Measurements from ENCODE around the gene DNAH1. TPM values are rescaled to one million over a fixed set of nuclear protein-coding genes. Genes with fewer than 3 reads are reported as not detected.
A peak's percentile ranks its signal among the peaks of the same experiment; 100 is the strongest.

Gene DNAH1
- total RNA-seq, 1 experiment from 2014 or later = 0.60 TPM

DNA sequence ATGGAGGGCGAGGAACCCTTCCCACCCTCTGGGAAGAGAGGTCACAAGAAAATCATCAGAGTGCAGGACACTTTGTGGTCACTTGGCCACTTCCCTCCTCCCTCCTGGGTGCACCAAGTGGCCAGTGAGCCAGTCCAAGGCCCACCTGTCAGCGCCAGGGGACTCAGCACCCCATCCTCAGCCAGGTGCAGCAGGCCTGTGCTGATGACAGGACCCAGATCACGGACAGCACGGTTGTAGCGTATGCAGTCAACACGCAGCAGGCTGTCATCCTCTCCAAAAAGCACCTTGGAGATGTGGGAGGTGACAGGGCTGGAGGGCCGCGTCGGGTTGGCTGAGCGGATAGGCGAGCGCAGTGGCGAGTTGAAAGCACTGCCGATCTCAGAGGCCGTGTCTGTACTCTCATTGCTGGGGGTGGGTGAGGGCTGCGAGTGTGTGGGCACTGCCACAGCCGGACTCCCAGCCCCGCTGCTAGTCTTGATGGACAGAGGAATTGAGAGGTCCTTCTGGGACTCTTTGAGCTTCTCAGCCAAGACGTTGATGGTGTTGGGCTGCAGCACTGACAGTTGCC, 87.2 kb downstream of the DNAH1 start:
- DNase-seq (ENCODE audit: low spot score) = no peak

DNA sequence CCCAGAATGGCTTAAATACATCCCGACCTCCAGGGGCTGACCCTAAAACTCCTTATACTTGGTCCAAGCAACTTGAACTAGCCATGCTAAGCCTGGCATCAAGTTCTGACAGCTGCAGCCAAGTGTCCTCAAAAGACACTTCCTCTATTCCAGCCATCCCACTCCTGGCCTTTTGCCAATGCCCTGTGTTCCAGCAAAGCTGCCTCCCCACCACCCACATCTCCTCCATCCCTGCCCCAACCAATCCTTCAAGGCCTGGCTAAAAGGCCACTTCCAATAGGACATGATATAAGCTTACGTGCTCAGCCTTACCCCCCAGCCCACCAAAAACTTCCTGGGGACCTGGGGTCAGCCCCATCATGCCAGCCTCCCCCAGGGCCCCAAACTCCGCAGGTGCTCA, 87.8 kb downstream of the DNAH1 start:
- no peak for DNase-seq (ENCODE audit: low spot score)

DNA sequence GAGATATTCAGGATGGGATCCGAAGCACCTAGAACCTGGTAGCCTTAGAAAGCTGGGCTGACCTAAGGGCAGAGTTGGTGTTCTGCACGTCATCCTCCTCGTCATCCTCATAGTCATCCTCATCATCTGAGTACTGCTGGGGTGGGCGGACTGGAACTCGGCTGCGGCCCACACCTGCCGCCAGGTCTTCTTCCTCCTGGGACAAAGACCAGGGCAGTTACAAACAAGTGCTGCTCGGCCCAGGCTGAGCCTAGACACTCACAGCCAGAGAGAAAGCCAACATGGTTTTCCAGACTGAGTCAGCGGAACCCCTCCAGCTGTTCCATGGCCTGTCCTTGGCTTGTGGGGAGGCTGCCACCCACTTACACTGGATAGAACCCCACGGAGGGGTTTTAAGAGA, 88.3 kb downstream of the DNAH1 start:
- no peak for DNase-seq (ENCODE audit: low spot score)

DNA sequence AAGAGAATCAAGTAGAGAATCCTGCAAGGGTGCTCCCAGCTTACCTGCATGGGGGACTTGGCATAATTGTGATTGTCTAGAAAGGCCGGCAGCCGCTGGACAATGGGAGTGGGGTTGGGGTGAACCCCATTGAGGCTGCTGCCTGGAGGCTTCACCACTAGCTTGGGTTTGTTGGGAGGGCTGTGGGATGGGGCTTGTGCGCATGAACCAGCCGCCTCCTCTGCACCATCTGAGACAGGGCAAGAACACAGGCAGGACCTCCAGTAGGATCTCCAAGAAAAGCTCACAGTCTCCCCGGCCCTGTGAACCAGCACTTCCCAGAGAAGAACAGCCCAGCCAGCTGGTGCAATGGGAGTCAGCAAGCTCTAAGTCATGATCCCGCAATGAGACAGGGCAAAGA, 88.9 kb downstream of the DNAH1 start:
- no peak for DNase-seq (ENCODE audit: low spot score)

DNA sequence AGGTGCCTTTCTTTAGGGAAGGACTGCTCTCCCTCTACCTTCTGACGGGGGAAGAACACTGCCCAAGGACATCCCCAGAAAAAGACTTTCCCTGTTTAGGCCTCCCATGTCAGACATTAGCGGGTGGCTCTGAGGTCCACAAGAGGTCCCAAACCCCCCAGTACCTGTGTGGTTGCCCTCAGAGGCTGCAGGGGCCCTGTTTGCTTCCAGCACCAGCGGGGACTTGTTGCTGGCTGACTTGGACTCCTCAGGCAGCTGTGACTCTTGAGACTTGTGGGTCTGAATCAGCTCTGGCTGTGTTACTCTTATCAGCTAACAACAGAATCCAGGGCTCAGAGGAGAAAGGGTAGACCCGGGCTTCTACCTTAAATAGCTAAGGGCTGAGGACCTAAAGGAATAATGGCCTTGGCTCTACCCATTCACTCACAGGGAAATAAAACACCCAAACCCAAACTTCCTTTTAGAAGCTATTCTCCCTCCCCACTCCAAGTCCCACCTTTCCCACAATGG, 89.5 kb downstream of the DNAH1 start:
- DNase-seq (ENCODE audit: low spot score) = no peak

DNA sequence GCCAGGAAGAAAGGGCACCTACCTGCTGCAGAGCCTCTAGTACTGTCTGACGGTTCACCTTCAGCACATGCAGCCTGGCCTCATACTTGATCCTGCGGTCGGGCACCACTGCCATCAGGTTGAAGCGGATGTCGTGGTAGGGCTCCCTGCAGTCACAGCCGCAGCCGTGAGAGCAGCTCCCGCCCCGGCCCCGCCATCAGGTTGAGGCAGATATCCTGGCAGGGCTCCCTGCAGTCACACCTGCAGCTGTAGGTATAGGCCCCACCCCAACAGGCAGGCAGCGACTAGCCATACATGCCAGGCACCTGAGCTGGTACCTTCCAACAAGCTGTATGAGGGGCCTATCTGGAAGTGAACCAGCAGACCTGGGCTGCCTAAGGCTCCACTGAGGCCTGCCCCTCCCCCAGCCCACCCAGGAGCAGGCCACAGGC, 90.1 kb downstream of the DNAH1 start:
- no peak for DNase-seq (ENCODE audit: low spot score)

DNA sequence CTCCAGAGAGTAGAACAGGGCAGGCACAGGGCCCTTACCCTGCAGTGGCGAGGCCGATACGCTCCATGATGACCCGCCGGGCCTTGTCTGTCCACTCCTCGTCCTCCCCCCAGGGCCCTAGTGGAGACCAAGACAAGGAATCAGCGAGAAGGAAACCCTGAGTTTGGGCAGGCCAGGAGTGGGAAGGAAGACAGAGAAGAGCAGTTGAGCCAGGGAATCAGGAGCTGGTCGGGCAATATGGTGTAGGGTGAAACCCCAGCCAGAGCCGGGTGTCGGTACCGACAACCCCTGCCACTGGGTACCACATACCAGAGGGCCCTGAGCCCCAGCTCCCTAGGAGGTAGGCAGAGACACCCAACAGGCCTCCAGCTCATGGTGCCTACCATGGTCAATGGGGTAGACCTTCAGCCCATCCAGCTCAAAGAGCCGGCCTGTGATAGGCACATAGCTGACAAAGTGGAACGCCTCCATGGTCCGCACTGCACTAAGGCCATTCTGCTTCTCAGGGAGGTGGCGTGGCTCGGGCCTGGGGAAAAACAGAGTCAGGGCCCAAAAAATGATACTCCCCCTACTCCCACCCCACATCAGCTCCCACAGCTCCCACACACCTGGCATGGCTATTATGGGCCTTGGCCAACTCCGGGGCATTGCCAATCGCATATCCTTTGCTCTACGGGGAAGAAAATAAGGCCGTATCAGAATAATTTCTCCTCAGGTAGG, 90.8 kb downstream of the DNAH1 start:
- DNase-seq (ENCODE audit: low spot score) = no peak

DNA sequence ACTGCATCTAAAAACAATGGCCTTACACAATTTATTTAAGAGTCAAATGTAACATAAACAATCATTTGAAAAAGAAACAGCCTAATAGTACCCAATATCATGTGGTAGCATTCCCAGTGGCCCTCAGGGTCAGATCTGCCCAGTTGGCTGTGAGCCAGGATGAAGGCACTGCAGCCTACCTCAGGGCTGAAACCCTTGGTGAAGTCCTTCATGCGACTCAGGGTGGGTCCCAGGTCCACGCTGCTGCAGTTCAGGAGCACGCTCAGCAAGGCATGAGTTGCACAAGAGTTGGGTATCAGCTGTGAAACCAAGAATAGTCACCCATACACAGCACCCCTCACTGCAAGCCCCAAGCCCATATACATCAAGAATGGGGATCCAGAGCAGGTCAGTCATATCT, 91.7 kb downstream of the DNAH1 start:
- DNase-seq (ENCODE audit: low spot score) = no peak

DNA sequence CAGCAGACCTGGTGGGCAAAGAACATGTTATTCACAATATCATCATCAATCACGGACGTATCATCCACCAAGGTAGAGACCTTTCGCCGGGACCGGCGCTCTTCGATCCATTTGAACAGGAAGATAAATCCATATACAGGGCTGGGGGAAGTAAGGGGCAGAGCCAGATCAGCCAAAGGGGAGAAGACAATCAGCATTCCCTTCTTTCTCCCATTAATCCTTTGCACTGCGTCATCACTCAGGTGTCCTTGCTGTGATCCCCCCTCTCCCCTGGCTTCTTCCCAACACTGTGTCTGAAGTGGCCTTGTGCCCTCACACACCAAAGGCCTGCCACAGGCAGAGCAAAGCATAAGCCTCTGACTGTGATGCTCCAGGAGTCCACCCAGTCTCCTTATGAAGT, 92.3 kb downstream of the DNAH1 start:
- no peak for DNase-seq (ENCODE audit: low spot score)

DNA sequence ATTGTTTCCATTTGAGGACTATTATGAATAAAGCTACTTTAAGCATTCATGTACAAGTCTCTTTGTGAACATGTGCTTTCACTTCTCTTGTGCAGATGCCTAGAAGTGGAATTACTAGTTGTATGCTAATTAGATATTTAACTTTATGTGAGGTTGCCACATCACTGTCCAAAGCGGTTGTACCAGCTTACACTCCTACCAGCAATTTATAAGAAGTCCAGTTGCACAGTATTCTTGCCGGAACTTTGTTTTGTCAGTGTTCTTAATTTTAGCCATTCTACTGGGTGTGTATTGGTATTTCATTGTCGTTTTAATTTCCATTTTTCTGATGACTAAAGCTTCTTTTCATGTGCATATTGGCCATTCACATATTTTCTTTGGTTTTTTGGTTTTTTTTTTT, 99.7 kb downstream of the DNAH1 start:
- no peak for DNase-seq (ENCODE audit: low spot score)

DNA sequence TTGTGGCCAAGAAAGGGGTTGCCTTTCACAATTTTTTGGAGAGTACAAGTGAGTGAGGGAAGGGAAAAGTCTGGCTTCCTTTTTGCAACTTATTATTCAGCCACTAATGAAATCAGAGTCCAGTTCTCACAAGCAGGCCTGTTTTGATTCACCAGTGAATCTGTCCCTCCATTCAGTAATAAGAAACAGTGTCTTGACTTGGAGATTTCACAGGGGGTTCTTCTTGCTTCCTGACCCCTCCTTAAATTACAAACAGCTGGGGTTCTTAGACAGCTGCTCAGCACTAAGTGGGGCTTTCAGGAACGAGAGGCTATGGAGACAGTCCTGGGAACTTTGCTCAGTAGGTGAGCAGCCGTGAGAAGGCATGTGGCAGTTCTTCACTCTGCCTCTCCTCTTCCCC, 104.3 kb downstream of the DNAH1 start:
- no peak for DNase-seq (ENCODE audit: low spot score)

DNA sequence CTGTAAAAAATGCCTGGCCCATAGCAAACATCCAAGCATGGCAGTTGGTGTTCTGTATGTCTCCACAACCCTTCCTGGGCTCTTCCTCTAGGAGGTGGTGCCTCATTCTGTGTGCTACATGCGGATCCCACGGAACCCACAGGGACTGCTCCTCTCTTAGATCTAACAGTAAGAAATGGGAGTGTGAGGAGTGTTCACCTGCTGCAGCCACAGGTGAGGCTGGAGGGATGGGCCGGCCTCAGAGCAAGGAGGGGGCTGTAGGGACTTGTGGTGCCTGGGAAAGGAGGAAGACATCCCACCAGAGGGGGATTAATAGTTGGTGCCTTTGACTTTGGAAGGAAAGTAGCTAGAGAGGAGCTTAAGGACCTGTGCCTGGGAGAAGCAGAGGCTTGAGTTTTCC, 106.5 kb downstream of the DNAH1 start:
- no peak for DNase-seq (ENCODE audit: low spot score)

DNA sequence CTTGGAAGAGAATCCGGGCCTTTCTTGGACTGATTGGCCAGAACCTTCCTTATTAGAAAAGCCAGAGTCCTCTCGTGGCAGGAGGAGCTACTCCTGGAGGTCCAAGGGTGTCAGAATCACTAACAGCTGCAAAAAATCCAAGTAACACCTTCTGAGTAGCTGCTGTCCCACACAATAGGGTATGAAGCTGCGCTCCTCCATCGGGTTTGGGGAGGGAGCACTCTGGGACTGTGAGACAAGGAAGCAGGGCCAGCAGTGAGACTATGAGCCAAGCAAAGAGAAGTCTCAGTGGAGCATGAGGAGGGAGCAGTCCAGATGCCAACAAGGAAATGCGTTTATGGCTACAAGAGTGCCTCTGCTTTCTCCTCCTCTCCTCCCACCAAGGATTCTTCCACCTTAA, 107.1 kb downstream of the DNAH1 start:
- no peak for DNase-seq (ENCODE audit: low spot score)

DNA sequence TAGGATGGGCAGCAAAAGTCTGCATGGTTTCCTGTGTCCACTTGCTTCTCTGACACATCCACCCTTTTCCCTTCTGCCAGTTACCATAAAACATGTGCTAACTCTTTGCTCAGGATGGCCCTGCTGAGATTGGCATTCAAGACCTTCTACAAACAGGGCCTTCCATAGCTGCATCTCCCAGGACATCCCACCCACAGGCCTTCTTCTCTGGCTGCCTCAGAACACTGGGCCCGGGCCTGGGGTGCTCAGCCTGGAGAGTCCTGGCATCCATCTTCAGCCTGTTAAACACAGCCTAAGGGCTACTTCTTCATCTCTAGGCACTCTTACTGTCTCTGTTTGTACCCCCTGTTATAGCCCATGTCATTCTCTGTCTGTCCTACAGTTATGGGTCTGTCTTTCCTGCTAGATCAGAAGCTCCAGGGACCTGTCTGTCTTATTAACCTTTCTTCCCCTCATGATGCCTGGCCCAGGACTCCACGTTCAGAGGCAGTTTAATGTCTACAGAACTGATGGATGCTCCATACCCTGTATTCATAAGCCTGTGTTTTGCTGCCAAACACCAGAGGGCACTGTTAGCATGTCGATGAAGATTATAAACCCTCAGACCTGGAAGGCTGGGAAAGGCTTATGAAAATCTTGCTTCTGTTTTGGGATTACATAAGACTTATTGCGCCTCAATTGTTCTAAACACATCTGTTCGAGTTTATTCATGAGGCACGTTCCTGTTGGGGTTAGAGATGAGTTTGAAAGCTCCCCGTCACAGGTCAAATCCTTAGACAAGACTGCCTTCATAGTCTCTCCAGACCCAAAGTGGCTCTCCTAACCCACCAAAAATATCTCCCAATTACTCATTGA, 112.3 kb downstream of the DNAH1 start:
- DNase-seq (ENCODE audit: low spot score) = peak; percentile 43

DNA sequence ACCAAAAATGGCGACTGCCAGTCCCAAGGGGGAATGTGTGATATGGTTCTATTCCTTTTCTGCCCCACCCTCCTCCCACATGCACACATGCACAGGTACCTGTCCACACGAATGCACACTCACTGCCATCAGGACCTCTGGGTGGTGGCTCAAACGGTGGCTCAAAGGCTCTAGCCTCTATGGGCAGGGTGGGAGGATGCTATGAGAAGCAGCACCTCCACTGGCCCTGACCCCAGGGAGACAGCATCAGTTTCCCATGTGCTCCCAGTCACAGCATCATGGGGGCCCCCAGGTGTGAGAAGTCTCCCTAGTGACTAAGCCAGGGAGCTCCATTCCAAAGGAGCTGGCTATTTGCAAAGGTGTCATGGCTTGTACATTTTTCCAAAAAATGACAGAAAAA, 112.9 kb downstream of the DNAH1 start:
- DNase-seq (ENCODE audit: low spot score) = no peak

DNA sequence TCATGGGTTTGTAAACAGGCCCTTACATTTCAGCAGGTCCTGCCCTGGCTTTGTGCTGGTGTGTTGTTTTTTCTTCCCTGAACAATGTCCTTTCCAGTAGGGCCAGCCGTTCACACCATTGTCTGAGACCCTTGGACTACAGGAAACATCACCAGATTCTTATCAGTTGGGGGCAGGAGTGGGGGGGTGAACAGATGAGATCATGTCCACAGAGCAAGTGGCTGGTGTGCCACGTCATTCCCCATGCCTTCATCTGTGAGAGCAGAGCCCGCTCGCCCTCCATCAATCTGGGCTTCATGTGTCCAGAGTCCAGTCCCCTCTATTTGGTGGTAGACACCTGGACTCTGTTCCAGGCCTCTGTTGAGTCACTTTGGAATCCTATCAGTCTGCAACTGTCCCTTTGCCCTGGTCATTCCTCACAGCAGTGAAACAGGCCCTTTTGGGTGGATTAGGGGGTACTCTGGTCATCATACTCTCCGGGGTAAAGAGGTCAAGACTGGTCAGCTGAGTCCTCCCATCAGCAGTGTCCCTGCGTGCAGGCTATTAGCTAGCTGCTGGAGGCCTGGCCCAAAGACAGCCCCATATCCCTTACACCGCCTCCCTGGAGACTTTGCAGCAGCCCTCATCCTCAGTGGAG, 113.8 kb downstream of the DNAH1 start:
- no peak for DNase-seq (ENCODE audit: low spot score)

DNA sequence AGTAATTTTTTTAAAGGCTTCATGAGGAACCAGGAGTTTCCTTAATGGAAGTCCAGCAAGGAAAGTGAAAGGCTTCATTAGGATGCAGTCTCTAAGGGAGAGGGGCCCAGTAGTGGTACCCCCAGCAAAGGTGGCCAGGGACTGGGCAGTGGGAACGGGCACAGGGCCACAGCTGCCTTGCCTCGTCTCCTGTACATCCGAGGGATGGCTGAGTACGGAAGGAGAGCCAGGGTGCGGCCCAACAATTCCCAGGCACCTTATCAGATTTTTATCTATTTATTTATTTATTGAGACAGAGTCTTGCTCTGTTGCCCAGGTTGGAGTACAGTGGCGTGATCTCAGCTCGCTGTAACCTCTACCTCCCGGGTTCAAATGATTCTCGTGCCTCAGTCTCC, 114.3 kb downstream of the DNAH1 start:
- DNase-seq (ENCODE audit: low spot score) = no peak

DNA sequence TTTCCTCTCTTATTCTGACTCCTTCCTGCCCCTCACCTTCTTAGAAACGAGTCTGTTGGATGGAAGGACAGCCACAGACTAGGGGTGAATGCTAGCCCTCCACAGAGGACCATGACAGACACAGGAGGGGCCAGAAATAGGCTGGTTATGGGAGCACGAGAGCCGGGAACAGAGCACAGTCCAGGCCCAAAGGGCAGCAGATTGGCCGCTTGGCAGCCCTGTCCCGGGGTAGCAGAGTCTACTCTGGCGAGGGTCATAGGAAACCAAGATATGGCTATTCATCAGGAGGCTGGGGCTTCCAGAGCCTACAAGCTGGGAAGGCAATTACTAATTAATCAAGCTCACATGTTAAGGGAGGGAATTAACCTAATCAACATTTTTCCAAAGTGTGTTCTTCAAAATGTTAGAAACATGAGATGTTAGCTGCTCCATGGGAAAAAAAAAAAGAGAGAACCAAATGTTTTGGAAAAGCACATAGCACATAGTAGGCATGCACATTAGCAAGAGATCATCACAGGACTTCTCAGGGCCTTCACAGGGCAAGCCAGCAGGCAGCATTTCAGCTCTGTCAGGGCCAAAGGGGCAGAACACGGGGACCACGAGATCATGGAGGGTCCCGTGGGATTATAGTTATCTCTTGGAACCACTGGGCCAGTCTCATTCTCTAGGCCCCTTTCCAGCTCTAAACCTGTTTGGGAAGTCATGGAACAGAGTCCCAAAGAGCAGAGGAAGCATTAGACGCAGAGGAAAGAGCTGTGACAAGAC, 115.5 kb downstream of the DNAH1 start:
- DNase-seq (ENCODE audit: low spot score) = no peak

DNA sequence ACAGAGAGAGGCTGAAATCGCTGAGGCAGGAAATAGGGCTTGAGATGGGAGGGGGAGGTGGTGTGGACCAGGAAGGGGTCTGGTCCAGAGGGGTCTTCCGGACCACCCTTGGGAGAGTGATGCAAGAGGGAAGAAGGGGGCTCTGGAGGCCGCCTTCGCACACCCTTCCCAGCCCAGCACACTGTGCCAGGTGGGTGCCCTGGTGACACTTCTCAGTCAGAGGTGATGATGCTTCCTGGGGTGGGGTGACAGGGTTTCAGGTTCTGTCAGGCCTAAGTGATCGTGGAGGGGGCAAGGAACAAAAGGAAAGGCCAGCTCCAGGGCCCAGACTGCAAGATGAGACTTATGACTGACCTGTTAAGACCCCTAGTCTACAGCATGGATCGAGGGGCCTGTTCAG, 116.1 kb downstream of the DNAH1 start:
- no peak for DNase-seq (ENCODE audit: low spot score)

DNA sequence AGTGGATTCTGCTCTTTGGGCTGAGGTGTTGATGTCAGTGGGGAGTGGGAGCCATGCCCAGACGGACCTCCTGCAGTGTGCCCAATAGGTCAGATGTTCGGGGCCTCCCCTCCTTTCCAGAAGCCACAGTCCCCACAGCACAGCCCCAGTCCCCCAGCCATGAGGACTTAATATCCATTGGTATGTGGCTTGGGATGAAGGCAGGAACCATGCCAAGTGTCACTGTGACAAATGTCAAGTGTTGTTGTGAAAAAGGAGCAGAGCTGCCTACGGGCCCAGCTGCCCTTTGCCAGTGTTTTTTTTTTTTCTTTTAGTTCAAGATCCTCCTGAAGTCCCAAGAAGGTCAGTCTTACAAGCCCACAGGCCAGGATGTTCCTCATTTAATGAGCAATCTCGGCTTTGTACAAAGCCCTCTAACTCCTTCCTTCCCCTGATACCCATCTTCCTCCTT, 116.6 kb downstream of the DNAH1 start:
- DNase-seq (ENCODE audit: low spot score) = no peak

DNA sequence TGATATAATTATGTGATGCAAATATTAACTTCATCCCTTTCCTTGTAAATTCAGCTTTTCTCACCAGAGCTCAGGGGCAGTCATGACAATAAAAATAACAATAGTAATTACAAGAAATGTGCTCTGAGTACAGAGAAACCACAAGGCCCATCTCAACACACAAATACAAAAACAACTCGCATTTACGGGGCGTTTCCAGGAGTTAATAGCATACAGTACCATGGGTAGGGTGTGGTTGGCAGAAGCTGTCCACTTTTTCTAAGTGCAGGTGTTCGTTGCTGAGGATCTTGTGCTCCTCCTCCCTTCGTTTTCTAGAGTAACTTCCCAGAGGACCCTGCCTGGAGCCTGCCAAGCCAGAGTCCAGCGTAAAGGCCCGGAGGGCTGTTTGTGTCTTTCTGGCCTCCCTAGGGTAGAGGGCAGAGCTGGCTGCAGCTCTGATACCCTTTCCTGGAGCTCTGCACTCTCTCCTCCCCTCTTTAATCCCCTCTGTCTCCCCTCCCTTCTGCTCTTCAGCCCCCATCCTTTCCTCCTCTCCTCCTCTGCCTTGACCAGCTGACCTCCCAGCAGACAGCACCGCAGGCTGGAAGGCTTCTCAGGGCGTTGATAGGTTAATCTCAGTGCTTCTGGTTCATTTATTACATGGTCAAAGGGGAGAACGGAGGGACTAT, 117.3 kb downstream of the DNAH1 start:
- no peak for DNase-seq (ENCODE audit: low spot score)

Measured in H4 (cell line).